HG03354 (cell line): ENCODE measurements around the gene DEPDC1.
A peak's percentile ranks its signal among the peaks of the same experiment; 100 is the strongest.
"Not testable (repeated sequence)": the region's sequence is repeated elsewhere in the genome, so short reads cannot be mapped to it uniquely, and the experiment has no call there.

Source experiments
- ATAC-seq: cut with Tn5 transposase; IDR thresholded peaks from one replicate; pipeline ENCODE4 v1.9.1; 2021; ENCODE audit warnings: mild to moderate bottlenecking; ENCODE audit not compliant: unreplicated experiment, poor library complexity, severe bottlenecking

Gene DEPDC1

GRCh38 chr1:68496680-68497357, at the start of gene DEPDC1:
DEPDC1 (minus strand) TSS chr1:68497082; CDS start chr1:68496999, 83 bp downstream.
- peak; percentile 94 for ATAC-seq

- no peak for ATAC-seq
These were observed 47.8 kb upstream of the DEPDC1 start for GRCh38 chr1:68544651-68545050.

GRCh38 chr1:68542586-68542985, 45.7 kb upstream of the DEPDC1 start:
- no peak for ATAC-seq

GRCh38 chr1:68538941-68539340, 42.1 kb upstream of the DEPDC1 start:
- no peak for ATAC-seq

- no peak for ATAC-seq
These were observed 31.4 kb upstream of the DEPDC1 start for GRCh38 chr1:68528243-68528642.

GRCh38 chr1:68525781-68526180, 28.9 kb upstream of the DEPDC1 start:
- ATAC-seq = no peak

- ATAC-seq = no peak
These were observed 24.4 kb upstream of the DEPDC1 start for GRCh38 chr1:68521286-68521685.

GRCh38 chr1:68516066-68516465, 19.2 kb upstream of the DEPDC1 start:
- no peak for ATAC-seq

GRCh38 chr1:68511254-68511653, 14.4 kb upstream of the DEPDC1 start:
- ATAC-seq = no peak

- no peak for ATAC-seq
These were observed 9.5 kb upstream of the DEPDC1 start for GRCh38 chr1:68506386-68506785.

GRCh38 chr1:68503085-68503484, 6.2 kb upstream of the DEPDC1 start:
- no peak for ATAC-seq

GRCh38 chr1:68497358-68497698, 446 bp upstream of the DEPDC1 start:
- ATAC-seq = peak; percentile 21

- ATAC-seq = peak; percentile 27
These were observed 758 bp downstream of the DEPDC1 start for GRCh38 chr1:68495968-68496679.

GRCh38 chr1:68495532-68495931, 1.4 kb downstream of the DEPDC1 start:
- no peak for ATAC-seq

GRCh38 chr1:68493193-68493592, 3.7 kb downstream of the DEPDC1 start:
- no peak for ATAC-seq

GRCh38 chr1:68492255-68492654, 4.6 kb downstream of the DEPDC1 start:
- not testable (repeated sequence) for ATAC-seq

- ATAC-seq = no peak
These were observed 6.7 kb downstream of the DEPDC1 start for GRCh38 chr1:68490046-68490651.

- ATAC-seq = no peak
These were observed 11.4 kb downstream of the DEPDC1 start for GRCh38 chr1:68485431-68486022.

- no peak for ATAC-seq
These were observed 12.3 kb downstream of the DEPDC1 start for GRCh38 chr1:68484618-68485017.

- ATAC-seq = no peak
These were observed 15.8 kb downstream of the DEPDC1 start for GRCh38 chr1:68481041-68481440.

- ATAC-seq = no peak
These were observed 17.4 kb downstream of the DEPDC1 start for GRCh38 chr1:68479501-68479900.
